Hematopoietic multipotent progenitor cell (in vitro differentiated cells): ENCODE data around the gene PRRC1. TPM values are rescaled to one million over a fixed set of nuclear protein-coding genes. Genes with fewer than 3 reads are reported as not detected.

ENCODE experiments used
- DNase-seq, 3 donors: peaks; one replicate each; pipeline ENCODE4 v3.0.0-alpha.2; 2011 to 2015; ENCODE audit warnings: low read depth in 2 of 3, low spot score in 2 of 3
- total RNA-seq: library from RNA; depleted of rRNA; stranded (reverse); fragments of >200 nt; gene quantifications from one replicate; pipeline ENCODE4 v1.2.3, GENCODE V29; 2012

The PRRC1 gene
- total RNA-seq, 1 donor = 18.9 TPM

DNA sequence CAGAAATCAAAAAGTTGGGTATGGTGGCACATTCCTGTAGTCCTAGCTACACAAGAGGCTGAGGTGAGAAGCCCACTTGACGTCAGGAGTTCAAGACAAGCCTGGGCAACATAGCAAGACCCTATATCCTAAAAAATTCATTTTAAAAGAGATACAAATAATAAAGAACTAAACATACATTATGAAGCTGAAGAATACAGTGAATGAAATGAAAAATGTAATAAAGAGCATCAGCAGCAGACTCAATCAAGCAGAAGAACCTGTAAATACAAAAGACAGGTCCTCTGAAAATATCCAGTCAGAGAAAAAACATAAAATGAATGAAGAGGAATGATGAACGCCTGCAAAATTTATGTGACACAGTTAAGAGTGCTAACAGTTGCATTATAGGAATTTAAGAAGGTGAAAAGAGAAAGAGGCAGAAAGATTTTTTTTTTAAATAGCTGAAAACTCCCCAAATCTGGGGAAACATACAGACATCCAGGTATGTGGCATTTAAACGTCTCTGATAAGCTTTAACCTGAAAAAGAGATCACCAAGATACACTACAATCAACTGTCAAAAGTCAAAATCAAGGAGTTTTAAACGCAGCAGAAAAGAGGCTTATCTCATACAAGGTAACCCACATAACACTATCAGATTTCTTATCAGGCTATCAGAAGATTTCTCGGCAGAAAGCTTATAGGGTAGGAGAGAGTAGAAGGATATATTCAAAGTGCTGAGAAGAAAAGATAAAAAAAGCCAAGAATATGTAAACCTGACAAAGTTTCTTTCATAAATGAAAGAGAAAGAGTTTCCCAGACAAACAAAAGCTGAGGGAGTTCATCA lies 57.6 kb downstream of the PRRC1 start:
- DNase-seq = peak in 1 of 3 donors; percentile 24

DNA sequence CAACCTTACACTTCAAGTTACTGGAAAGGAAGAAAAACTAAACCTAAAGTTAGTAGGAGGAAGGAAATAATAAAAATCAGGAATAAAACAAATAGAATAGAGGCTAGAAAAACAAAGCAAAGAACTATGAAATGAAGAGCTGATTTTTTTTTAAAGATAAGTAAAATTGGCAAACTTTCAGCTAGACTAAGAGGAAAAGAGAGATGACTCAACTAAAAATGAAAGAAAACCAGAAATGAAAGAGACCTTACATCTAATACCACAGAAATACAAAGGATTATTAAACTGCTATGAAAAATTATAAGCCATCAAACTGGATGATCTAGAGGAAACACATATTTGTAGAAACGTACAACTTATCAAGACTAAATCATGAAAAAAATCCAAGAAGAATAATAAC lies 60.0 kb downstream of the PRRC1 start:
- no peak for DNase-seq

DNA sequence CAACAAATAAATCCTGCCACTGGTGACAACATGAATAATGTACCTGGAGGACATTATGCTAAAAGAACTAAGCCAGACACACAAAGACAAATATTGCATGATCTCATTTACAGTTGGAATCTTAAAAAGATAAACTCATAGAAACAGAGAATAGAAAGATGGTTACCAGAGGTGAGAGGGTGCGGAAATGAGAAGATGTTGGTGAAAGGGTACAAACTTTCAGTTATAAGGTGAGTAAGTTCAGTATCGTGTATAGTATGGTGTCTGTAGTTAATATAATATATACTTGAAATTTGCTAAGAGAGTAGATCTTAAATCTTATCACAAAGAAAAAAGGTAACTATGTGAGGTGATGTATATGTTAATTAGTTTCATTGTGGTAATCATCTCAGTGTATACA lies 63.3 kb downstream of the PRRC1 start:
- no peak for DNase-seq

DNA sequence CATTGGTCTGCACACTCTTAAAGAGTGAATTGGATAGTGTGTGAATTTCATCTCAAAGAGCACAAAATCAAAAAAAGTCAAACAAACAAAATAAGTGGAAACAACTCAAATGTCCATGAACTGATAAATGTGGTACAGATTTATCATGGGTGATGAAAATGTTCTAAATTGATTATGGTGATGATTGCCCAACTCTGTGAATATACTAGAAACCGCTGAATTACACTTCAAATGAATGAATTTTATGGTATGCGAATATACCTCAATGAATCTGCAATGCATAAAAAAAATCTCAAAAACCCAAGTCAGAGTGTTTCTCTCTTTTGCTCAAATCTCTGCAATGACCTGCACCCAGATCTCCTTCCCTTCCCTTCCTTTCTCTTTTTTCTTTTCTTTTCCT lies 64.0 kb downstream of the PRRC1 start:
- no peak for DNase-seq

DNA sequence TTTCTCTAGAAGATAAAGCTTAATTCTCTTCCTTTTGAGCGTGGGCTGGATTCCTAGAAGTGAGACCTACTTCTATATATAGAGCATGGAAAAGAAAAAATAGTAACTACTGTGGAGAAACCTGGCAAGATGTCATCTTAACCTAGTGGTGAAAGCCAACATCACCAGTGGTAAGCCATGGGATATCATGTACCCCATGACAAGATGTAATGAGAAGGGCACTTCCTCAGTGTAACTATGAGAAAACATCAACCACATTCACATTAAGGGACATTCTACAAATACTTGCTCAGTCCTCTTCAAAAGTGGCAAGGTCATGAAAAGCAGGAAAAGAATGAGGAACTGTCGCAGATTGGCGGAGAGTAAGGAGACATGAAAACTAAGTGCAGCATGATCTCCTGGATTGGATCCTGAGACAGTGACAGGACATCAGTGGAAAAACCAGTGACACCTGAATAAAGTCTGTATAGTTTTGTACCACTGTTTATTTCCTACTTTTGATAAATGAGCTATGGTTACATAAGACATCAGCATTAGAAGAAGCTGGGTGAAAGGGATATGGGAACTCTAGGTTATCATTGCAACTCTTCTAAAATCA lies 65.4 kb downstream of the PRRC1 start:
- DNase-seq = no peak

DNA sequence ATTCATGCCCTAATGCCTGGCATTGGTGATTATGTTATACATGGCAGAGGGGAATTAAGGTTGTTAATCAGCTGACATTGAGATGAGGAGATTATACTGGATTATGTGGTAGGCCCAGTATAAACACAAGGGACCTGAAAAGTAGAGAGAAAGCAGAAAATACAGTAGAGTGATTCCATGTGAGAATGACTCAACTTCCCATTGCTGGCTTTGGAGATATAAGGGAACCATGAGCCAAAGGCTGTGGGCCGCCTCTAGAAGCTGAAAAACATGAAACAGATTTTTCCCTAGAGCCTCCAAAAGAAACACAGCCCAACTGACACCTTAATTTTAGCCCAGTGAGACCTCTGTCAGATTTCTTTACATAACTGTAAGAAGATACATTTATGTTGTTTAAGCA lies 66.4 kb downstream of the PRRC1 start:
- no peak for DNase-seq

DNA sequence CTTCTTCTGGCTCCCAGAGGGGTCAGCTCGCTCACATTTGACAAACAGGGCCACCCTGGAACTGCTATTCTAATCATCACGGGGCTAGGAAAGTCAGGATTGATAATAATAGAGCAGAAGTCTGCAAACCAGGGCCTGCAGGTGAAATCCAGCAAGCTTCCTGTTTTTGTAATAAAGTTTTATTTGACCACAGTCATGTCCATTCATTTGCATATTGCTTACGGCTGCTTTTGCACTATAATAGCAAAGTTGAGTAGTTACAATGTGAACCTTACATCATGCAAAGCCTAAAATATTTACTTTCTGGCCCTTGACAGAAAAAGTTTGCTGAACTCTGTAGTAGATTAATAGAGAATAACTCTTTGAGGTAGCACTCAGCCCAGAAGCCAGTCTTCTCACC lies 68.2 kb downstream of the PRRC1 start:
- no peak for DNase-seq

DNA sequence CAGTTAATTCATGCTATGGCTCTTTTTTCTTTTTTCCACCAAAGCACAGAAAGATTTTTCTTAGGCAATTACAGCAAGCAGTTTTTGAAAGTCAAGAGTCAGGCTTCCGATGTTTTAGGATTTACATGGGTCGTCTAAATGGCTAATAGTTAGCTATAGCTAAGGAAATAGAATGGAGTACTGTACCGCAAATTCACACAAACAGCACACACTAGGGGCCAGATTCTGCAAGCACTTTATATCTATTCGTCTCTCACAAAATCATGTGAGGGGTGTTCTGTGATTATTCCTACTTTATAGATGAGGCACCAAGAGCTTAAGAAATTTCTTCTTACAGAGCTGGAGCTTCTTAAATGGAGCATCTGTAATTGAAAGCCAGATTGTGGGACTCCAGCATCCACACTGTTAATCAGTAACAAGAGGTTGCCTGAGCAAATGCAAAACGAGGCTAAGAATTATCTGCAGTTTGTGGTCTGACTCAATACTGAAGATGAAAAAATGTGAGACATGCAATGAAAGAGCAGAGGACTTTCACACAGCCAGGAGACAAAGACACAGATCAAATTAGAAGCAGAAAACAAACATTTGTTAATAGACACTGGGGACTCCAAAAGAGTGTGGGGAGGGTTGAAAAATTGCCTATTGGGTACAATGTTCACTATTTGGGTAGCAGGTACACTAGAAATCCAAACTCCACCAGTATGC lies 68.8 kb downstream of the PRRC1 start:
- DNase-seq = no peak

DNA sequence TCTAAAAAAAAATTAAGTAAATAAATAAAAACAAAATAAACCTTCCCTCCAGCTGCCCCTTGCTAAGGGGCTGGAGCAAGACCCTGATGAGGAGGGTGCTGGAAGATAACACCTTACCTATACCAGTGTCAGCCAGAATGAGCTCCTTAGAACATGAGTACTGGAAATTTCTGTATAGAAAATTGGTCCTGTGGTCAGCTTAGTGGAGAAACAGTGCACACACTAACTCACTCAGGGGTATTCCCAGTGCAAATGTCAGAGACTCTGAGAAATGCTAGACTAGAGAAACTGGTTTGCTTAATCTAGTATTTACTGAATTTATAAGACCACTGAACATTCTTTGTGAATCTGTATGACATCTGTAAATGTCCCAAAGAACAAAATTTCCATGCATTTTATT lies 69.4 kb downstream of the PRRC1 start:
- no peak for DNase-seq

DNA sequence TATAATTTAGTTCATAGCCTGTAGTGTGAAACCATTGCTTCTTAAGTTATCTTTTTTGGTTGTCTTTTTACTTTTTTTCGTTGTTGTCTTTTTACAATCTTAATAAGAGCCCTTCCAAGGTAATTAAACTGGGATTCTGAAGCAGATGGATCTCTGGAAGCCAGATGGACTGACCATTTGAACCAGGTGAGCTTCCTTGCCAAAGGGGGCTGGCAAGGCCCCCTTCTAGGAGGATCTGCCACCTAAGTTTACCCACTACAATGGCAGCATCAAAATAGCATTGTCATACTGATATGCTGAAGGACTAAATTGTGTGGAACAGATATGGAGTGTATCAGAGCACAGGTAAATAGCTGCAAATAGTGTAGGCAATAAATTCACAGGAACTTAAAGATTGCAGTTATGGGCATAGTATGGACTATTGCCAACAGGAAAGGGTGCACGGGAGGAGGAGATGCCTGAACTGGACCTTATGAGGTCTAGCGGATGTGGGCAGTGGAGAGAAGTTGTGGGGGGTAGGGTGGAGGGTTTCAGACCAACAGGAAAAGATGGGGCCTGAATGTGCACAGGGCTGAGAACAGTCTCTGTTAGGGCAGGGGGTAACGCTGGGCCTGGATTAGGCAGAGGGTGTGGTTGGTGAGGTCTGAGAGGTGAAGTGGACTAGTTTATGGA lies 69.9 kb downstream of the PRRC1 start:
- DNase-seq = no peak

DNA sequence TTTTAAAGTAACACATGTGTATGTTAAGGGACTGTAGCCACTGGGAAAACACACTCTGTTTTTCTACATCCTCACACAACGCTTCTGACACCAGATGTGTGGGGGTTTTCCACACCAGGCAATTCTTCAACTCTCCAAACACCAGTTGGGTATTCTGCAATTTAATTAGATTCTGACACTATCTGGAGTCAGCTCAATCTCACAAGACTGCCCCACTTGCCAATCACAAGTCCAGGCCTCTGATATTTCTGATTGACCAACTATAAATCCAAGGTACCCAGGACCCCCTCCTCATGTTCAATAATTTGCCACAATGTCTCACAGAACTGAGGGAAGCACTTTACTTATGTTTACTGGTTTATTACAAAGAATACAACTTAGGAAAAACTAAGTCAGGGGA lies 70.9 kb downstream of the PRRC1 start:
- no peak for DNase-seq

DNA sequence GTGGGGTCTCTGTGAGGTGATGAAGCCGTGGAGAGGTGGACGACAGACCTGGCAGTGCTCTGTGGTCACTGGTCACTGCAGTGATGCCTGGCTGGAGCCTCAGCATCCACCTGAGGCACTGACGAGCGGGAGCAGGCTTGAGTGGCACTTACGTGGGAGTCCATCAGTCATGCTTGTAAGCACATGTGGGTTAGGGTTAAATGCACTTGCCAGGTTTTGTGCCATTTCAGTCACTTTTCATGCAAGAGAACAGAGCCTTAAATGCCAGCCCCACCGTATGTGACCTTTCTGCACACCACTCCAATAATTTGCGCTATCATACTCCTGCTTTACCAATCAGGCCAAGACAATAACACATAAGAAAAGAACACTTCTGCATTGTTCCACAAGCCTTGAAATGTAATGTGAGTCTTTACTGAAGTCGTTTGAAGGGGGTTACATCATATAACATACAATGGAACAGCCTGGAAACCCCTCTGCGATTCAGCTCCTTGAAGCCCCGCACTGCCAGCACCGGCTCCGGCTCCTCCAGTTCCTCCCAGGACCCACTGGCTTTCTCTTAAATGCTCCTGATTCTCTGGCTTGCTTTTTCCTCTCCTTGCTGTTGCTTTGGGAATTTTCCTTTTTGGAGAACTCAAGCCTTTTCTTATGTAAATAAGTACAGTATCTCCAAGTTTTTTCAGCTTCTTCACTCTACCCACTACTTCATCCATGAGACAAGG lies 72.0 kb downstream of the PRRC1 start:
- no peak for DNase-seq

DNA sequence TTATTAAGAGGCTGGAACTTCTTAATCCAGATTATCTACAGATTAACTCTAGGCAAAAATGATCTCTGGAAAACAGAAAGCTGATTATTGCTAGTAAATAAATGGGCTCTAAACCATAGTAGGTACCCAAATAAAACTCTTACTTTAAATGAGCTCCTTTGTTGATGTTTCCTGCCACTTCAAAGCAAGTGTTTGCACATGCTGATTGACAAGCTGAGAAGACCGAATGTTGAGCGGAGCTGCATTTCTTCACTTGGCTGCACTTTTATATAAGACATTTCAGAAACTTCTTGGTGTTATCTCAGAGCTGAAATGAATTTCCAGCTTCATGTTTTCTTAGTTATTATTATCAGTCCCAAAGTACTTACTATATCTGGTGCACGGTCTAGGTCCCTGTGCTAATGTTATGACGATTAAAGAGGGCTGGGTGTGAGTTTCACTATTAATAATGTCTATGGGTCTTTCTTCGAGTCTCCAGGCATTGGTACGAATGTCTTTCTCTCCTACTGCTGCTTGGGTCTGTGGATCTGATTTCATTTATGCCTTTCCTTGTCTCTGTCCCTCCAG lies 72.8 kb downstream of the PRRC1 start:
- no peak for DNase-seq

DNA sequence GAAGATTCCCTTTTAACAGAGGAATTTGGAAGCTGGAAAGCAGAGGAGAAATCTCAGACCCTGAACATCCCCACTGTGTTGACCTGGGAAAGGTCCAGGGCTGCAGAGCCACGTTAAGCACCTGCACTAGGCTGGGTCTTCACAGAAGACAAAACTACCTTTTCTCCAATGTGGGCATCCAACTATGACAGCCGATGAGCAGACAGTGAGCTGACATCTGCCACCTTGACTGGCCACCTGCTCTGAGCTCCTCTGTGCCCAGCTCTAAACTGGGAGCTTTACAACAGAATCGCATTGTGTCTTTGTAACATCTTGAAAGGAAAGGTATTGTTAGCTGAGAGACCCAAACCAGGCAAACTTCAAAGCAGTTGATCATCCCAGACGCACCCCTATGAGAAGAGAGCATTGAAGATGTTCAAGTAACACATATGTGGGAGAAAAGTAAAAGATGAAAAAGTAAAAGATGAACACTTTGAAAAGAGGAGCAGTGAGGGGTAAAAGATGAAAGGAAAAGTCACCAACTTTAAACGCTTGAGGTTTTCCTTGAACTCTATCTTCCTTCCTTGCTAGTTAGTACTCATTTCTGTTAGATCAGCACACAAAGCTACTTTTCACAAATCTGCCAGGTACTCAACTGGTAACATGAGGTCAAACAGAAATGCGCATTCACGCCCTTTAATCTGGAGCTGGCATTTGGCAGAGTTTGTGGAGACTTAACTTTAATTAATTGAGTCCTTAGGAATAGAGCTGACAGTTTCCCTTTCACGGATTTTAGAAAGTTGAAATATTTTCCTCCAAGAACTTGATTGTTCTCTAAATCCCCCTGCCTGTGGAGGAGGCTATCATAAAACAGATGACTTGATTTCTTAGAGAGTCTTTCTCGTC lies 78.3 kb downstream of the PRRC1 start:
- no peak for DNase-seq

DNA sequence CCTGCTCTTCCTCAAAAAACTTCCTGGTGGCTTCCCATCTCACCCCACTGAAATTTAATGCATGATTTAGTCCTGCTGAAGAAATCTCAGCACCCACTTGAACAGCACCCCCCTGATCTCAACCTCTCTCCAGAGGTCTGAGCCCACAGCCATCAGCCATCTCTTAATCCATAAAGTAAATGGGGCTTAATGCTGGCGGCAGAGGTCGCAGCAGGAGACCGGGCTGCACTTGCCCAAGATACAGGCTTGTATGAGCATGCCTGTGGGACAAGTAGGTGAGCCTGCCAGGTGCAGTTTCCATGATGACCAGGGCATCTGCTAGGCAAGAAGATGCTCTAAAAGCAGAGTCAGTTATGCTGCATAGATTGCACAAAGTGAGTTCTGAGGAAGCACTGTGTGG lies 79.1 kb downstream of the PRRC1 start:
- no peak for DNase-seq

DNA sequence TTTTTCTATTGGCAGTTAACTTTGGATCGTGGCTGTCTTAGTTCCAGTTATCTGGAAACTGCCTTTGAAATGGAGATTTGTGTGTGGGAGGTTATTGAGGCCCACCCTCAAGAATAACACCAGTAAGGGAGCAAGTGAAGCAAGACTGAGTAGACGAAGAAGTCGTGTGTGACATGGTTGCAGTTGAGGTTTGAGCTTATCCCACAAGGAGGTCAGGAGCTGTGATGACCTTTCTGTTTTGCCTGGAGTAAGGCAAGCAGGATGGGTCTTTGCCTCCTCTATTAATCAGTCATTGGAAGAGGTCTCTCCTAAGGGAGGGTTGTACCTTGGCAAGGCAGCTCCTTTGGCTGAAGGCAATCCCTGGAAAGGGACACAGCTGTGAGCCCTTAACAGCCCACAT lies 81.9 kb downstream of the PRRC1 start:
- DNase-seq = no peak

DNA sequence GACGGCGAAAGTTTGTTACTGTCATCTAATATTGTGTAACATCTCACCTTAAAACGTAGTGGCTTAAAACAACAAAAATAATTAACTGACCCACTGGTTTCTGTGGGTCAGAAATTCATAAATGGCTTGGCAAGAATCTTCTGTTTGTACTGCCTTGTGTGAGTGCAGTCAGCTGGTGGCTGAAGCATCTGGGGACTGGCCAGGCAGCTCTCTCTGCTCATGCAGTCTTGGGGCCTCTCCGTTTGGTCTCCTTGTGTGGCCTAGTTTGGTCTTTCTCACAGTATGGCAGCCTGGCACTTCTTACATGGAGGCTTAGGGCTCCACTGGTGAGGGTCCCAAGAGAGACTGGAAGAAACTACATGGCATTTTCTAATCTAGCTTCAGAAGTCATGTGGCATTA lies 82.4 kb downstream of the PRRC1 start:
- DNase-seq = no peak

DNA sequence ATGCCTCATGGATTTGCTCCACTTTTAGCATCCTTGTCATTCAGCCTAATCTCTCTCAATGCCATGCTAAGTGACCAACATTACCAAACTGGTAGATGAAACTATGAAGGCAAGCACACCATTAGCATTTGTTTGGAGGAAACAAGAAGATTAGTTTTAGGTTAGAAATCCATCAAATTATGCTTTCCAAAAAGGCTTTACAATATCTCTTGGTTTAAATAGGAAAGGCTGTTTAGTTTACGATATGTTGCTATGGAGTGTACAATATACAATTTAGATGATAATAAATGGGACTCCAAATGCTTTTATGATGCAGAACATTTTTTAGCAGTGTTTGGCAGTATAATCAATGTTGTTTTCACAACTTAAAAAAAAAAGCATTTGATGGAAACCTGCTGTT lies 83.7 kb downstream of the PRRC1 start:
- no peak for DNase-seq

DNA sequence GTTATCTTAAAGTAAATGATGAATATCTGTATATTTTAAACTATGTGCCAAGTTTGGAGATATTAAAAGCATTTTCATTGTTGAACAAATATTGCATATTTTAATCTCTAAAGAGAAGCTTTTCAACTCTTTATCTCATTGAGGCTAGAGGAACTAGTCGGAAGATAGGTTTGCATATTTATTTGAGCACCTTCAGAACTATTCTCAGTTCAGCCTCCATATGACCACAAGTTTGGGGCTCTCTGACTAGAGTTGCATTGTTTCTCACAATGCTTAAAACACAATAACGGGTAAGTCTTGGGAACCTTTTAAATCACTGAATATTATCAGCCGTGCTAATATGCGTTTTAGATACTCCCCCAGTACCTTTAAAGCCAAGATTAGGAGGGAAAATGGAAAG lies 84.2 kb downstream of the PRRC1 start:
- DNase-seq = no peak
